LHCN-M2 (cell line): Measurements from ENCODE around the gene COPB1. TPM values are rescaled to one million over a fixed set of nuclear protein-coding genes. Genes with fewer than 3 reads are reported as not detected.
A peak's percentile ranks its signal among the peaks of the same experiment; 100 is the strongest.

Experiments used
- DNase-seq: peaks from one replicate; pipeline ENCODE4 v3.0.0-alpha.2; 2012; ENCODE audit warnings: low read depth
- total RNA-seq: library from RNA; depleted of rRNA; stranded (reverse); fragments of >200 nt; gene quantifications from 2 replicates; pipeline ENCODE4 v1.2.3, GENCODE V29; 2014; rRNA removed

The COPB1 gene
- total RNA-seq, 1 experiment from 2014 or later = 232 TPM

DNA sequence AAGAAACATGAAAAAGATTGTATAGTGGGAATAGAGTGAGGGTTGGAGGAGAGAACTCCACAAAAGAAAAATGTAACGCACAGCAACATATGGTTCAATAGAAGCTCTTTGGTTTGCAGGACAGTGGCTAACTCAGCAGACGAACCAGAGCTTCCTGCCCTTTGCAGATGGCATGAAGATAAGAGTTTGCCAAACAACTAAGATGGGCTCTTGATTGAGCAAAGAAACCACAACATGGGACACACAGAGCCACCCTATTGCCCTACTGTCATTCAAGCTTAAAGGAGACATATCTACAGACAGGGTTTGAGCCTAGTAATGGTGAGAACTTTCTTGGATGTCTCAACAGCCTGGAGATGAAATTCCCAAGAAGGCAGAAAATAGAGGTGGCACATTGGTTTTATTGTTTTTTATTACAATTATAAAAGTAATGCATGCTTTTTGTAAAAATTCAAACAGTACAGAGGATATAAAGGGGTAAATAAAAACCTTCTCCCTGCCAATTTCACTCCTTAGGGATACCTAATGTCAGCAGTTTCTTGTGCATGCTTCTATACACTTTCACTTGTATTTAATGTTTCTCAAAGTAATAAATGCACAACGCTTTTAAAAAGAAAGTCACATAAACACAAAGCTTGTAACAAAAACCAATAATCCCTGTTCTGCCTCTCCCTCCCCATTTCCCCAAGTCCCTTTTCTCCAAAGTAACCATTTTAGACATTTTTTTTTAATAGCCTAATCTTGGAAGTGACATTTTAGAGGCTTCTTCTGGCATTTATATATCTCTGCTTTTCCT lies 63.7 kb downstream of the COPB1 start:
- no peak for DNase-seq

DNA sequence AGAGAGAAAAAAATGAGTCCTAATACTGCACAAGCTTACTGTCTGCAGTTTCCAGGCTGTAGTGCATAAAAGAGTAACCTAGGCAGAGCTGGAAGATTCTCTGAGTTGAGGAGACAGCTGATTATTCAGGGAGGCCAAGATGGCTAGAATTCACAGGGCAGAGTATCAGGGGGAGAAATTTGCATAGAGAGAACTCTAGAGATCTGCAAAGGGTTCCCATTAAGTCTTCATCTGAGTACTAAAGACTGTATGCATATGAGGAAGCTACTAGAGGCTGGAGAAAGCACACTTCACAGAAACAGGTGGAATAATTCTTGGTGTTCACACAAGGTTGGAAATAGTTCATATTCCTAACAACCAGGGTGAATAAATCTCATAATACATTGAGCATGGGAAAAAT lies 74.0 kb downstream of the COPB1 start:
- no peak for DNase-seq

DNA sequence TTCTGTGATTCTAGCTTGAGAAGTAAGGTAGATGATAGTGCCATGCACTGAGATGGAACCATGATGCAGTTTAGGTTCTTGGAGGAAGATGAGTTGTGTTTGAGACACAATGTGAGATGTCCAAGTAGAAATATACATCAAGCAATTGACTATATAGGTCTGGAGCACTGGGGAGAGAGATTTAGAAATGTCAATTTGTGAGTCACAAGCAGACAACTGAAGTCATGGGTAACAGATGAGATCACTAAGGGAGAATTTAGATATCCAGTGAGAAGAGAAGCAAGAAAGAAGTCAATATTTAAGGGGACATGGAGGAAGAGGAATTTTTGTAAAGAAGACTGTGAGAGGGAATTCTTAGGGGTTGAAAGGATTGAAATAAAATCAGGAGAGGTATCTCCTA lies 75.5 kb downstream of the COPB1 start:
- DNase-seq = peak; percentile 54

DNA sequence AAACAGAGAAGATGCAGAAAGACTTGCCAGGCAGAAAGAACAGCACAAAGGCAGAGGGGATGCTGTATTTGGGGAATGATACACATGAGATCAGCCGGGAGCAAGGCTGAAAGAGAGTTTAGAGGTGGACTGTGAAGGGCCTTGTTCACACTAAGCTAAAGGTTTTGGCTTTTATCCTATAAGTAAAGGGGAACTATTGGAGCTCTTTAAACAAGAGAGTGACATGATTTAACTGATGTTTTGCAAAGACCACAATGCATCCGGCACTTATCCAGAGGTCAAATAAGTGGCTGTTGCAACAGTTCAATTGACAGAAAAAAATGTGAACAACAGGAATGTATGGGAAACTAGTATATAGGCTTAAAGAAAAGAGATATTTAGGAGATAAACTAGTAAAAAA lies 76.0 kb downstream of the COPB1 start:
- peak; percentile 54 for DNase-seq

DNA sequence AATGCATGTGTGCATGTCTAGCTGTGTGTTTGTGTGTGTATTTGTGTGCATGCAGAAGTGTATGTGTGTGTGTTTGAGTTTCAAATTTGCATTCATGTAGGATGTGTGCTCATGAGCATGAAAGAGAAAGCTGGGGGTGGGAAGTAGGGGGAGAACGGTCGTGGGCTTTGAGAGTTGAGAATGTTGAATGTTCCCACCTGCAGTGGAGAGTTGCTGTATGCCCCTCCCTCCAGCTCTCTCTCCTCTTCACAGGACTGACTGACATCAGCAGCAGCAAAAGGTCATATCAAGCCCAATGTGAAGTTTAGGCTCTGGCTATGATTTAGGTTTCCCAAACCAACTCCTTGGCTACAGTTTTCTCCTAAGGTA lies 76.8 kb downstream of the COPB1 start:
- no peak for DNase-seq

DNA sequence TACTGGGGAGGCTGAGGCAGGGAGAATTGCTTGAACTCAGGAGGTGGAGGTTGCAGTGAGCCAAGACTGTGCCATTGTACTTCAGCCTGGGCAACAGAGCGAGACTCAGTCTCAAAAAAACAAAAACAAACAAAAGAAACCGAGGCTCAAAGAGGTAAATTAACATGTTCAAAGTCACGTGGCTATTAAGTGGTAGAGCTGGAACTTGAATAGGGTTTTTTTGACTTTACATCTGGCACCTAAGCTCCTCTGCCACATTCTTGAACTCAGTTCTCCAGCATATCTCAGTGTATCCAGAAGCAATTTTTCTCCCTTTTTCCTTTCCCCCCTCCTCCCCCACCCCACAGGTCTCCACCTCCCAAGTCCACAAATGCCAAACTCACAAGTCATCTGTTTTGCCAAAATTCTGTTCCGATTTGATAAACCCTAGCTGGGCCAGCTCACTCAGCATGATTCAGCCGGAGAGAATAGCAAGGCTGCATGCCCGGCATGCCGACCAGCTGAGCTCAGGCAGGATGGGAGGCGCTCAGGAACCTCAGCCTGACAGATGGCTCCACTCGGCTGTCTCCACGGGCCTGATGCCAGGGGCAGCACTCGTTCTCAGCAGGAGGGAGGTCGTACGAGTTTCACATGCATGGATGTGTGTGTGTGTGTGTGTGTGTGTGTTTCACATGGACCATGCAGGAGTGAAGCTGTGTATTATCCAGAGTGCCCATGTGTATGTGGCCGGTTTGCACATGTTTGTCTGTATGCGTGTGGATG lies 77.4 kb downstream of the COPB1 start:
- DNase-seq = peak; percentile 100

DNA sequence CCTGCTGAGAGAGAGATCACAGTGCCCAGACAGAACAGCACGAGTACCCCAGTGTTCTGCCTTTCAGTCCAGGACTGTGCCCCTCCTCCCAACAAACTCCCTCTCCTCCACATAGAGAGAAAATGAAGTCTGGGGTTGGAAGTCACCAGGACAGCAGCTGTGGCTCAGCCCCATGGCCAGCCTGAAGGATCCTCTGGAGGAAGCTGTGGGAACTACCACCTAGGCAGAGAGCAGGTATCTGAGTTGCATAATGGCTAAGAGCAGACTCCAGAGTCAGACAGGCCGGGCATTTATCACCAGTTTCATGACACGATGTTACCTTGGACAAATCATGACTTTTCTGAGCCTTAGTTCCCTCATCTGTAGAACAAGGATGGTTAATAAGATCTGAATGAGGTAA lies 79.4 kb downstream of the COPB1 start:
- DNase-seq = no peak

DNA sequence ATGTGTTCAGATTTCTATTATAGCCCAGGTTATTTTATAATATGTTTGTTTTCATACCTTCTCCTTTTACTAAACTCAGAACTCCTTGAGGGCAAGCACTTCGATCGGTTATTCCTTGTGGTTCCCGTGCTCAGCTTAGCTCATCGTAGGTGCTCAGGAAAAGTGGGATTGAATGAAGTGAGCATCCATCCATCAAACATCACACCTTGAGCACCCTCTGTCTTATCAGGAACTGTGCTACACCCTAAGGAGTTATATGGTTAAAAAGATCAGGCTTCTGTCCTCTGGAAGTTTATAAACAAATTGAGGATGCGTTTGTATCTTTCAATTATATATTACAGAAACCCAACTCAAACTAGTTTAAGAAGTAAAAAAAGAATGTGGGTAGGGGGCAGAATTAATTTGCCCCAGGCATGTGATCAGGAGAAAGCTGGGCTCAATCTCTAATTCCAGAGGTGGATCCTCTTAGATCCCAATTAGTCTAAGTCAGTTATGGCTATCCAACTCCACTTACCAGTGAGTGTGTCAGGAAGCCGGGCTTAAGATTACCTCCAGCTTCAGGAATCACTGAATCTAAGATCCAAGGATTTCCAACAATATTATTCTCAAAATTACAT lies 80.7 kb downstream of the COPB1 start:
- DNase-seq = peak; percentile 54

DNA sequence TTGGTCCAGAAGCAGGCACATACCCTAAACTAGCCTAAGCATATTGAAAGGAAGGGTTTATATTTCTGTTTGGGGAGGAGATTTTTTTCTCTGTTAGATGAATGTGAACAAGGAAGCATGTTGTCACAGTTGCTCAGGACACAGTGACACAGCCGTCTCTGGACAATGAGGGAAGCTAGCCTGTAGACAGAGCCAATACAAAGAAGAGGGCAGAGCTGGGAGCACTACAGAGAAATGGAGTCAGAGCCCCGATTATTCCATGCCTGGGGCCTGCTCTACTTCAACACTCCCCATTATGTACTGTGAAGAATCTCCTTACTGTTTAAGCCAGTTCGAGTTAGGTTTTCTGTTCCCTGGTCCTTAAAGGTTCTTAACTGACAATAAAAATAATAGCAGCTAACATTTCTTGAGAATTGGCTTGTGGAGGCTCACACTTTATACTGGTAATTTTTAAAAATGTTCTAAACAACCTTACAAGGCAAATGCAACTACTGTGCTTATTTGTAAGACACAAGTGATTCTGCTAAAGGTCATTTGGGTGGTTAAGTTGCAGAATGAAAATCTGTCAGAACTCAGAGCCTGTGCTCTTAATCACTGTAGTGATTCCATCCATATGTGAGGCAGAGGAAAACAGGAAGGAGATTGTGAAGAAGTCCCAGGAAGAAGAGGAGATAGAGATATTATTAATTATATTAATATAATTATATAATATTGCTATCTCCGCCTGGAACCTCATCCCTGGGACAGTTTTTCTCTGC lies 81.8 kb downstream of the COPB1 start:
- no peak for DNase-seq

DNA sequence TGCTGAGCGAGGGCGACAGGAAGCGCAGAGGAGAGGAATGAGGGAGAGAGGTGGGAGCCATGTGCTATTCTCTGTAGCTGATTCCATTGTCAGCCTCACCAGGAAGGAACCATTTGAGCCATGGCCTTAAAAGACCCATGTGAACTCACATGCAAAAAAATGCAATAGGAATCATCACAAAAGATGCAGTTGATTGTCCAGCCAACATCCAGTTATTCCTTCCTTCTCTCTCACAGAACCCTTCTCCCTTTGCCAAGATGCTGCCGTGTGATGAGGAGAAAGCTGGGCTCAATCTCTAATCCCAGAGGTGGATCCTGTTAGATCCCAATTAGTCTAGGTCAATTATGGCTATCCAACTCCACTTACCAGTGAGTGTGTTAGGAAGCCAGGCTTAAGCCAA lies 82.4 kb downstream of the COPB1 start:
- DNase-seq = no peak

DNA sequence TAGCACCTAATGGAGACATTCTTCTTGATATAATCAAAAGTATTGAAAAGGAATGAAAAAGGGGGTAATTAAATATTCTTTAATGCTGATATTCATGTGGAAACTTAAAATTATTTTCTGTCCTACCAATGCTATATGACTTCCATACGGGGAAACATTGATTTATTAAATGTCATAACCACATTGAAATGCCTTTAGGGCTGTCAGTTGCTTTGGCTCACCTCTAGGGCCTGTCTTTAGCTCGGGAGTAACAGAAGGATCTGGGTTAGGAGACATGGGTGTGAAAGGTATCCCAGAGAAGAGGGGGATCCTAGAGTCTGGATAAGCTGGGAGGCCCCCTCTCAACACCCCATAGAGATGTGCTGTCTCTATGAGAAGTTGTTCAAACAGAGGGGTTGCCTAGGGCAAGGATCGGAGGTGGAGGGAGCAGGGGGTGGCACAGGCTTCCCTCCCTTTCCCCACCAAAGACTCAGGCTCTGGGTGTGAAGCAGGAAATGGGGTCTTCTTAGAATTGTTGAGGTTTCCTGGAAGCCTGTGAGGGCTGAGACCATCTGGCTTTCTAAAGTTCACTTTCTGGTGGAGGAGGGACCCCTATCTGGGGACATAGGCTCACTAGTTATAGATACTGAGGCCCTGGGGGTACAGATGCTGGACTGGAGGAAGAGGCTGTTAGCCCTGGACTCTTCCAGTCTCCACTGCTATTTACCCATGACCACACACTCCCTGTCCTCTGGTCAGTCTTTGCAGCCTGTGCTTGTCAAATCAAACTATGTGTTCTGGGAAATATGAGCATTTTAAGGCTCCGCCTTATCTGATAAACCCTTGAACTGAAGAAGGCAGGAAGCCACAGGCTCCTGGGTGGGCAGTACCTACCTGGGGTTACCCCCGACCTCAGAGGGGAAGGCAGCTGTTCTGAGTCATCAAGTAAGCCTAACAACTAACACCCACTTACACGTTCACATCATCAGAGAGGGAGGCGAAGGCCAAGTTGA lies 84.8 kb downstream of the COPB1 start:
- DNase-seq = peak; percentile 54

DNA sequence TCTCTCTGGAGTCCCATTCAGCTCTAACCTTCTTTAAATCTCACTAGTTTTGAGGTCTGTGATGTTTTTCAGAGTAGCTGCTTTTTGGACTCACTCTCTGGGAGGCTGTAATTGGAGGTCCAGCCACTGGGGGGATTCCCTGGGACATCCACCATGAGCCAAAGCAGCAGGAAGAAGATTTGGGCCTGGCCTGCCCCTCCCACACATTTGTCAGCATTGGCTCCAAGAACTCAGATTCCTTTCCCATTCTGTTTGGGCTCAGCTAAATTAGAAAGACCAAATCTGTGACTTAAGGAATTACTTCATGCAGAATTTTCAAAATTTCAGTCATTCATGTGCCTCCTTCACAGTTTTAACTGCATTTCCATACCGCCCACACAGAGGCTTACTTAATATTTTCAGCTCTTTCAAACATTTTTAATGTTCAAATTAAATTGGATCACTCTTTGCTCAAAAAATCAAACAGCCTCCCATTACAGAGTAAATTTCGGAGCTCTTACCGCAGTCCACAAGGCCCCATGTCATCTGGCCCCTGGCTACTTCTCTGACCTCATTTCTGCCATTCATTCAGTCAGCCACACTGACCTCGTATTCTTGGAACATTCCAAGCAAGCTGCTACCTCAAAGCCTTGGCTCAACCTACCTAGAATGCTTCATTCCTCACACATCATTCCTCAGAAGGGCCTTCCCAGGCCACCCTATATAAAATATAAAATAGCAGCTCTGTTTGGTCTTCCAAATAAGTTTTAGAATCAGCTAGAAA lies 86.1 kb downstream of the COPB1 start:
- DNase-seq = peak; percentile 77

DNA sequence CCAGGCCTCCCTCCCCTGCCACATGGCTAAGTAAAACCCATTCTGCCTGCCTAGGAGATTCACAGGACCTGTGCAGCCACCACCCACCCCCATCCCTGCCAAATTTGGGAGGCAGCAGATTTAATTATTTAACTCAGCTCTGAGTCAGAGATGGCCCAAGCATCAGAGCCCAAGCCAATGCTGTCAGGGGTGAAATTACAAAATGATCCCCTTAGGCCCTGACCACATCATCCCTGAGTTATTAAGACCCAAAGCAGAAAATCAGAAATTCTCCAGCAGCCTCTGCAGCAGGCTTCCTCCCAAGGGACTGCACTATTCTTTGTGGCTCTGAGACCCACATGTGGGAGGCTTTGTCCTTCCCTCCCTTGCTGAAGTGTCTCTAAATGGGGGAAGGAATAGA lies 87.8 kb downstream of the COPB1 start:
- DNase-seq = peak; percentile 87

DNA sequence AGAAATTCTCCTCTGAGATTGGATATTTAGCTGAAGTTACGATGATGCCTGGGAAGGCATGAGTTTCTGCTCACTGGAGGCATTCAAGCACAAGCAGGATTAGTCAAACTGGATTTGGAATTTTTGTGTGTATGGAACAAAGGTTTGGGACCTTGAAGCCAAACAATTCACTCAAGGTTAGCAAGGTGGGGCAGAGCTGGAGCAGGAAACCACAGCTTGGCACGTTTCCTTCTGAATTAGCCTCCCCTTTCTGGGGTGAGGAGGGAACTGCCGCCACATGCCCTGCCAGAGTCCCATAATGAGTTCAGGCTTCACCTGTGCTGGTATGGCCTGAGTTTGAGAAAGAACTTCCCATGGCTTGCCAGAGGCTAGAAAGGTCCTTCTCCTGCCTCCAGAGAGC lies 89.7 kb downstream of the COPB1 start:
- no peak for DNase-seq

DNA sequence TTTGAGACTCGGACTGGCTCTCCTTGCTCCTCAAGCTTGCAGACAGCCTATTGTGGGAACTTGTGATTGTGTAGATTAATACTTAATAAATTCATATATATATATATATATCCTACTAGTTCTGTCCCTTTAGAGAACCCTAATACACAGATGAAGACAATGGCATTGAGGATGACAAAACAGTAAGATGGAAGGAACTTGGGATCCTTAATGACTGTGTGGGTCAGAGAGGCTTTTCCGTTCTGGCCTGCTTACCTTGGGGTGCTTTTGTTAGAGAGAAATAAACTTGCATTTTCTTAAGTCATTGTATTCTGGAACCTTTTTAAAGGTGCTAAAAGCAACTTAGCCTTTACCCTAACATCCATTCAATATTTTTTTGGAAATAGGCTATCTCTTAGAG lies 91.0 kb downstream of the COPB1 start:
- no peak for DNase-seq

Other genes starting within 250 kb of the COPB1 start
- gene RRAS2, start 140.6 kb downstream of the COPB1 start, total RNA-seq = 159 and 182 TPM in 2 replicates
- 195 and 225 TPM in 2 replicates for gene PSMA1, start 20.6 kb upstream of the COPB1 start, total RNA-seq
- gene PDE3B, start 144.0 kb upstream of the COPB1 start, total RNA-seq = 0.06 TPM in 1 of 2 replicates, not detected in the other